Activated CD4-positive, alpha-beta T cell treated with anti-CD3 and anti-CD28 coated beads, Interleukin-2, amount 50 U/mL, for 1 hour (primary cell): ENCODE results near the gene ERC2.

Experiments
- DNase-seq: peaks from one replicate; pipeline ENCODE4 v3.0.0-alpha.2; 2020

The ERC2 gene

GRCh38 chr3:55654123-55654760, 814.0 kb downstream of the ERC2 start:
- no peak for DNase-seq

GRCh38 chr3:55651011-55651410, 817.3 kb downstream of the ERC2 start:
- DNase-seq, result no peak

- DNase-seq, result no peak
Observed at GRCh38 chr3:55650011-55650410, 818.3 kb downstream of the ERC2 start.

DNA sequence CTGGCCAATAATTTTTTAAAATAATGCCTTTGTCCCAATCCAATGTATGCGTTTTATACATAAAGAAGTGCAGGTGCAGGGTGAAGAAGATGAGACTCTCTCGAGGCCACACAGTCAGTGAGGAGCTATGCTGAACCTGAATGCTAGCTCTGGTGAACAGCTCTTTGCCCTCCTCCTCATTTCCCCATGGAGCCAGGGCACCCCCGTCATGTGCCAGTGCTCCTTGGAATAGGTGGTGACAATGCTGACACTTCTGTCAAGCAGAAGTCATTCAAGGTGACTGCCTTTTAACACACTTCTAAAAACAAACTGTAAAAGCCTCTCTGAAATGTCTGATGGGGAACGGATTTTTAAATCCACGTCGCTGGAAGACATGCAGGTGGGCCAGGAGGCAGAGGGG, 818.7 kb downstream of the ERC2 start:
- DNase-seq, result no peak

DNA sequence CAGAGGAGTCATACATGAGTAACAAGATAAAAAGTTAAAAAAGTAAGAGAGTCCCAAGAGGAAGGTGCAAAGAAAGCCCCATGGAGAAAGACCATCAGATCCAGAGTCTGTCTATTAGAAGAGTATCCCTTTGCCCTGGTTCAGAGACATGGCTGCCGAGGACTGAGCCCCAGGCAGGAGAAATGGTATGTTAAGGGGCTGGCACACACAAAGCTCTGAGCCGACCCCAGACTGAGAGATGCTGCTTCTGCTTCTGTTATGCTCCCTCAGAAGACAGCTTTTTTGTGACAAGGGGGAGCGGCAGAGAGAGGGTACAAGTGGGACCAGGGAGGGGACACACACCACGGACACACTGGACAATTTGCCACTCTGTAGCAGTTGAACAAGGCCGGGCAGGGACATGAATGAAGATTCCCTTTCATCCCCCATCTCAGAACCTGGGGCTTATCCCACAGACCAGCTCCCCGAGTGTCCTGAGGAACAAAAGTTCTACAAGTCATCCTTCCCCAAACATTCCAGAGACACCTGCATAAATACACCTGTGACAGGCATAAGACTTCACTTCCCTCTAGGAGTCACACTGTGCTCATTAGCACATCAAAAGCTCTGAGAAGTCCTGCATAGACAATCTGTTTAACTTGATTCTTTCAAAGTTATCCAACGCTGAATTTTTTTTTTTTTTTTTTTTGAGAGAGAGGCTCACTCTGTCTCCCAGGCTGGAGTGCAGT, 819.5 kb downstream of the ERC2 start:
- no peak for DNase-seq

DNA sequence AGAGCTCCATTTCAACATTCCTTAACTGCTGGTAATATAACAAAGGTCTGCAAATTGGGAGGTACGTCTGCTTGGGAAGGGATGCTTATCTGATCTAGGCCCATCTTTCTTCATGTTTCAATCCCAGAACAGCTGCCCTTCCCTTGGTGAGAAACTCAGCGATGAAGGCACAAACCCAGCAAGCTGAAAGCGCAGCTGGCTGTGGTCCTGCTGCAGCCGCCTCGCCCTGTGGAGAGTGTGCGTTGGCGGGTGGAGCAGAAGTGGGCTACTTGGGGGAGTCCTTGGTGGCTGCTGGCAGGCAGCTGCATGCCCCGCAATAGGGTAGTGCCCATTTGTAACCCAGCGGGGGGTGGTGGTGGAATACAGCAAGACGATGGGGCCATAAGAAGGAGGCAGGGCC, 820.6 kb downstream of the ERC2 start:
- DNase-seq, result no peak

GRCh38 chr3:55647063-55647462, 821.2 kb downstream of the ERC2 start:
- DNase-seq, result no peak

DNA sequence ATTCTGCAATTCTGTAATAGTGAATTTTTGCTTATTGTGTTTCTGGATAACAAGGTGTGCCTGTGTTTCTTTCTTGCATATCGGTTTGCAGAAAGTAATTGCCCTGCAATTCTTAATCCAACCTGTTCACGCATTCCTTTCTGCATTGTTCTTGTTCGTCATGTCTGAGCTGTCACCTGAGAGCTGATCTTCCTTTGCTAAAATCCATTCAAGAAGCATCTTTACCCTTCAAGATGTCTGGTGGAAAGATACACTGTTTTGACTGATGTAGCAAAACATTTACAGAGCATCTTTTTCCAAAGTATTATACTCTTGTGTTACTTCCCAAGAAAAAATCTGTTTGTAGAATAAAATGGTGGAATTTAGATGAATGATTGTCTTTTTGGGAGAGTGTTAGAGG, 822.1 kb downstream of the ERC2 start:
- no peak for DNase-seq

- no peak for DNase-seq
Observed at GRCh38 chr3:55645422-55645821, 822.8 kb downstream of the ERC2 start.

GRCh38 chr3:55643283-55643682, 825.0 kb downstream of the ERC2 start:
- no peak for DNase-seq

- no peak for DNase-seq
Observed at GRCh38 chr3:55641964-55642363, 826.3 kb downstream of the ERC2 start.

- no peak for DNase-seq
Observed at GRCh38 chr3:55639896-55640765, 828.1 kb downstream of the ERC2 start.

- DNase-seq, result no peak
Observed at GRCh38 chr3:55639143-55639542, 829.1 kb downstream of the ERC2 start.

- DNase-seq, result no peak
Observed at GRCh38 chr3:55637906-55638638, 830.2 kb downstream of the ERC2 start.

- DNase-seq, result no peak
Observed at GRCh38 chr3:55636300-55637195, 831.7 kb downstream of the ERC2 start.

GRCh38 chr3:55634345-55634744, 833.9 kb downstream of the ERC2 start:
- DNase-seq, result no peak

DNA sequence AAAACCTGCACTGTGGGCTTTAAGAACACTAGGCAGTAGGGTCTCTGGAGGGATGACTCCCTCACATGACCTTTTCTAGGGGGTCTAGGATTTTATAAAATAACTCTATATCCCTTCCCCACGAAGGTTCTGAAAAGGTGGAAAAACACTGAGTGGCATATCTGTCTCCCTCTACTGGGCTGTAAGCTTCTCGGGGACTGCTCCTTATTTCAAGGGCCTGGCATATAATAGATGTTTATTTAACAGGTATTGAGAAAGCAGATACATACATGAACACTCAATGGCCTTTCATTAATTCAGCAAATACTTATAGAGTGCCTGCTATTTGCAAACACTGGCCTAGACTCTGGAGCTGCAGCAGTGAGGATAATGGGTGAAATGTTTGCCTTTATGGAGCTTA, 834.9 kb downstream of the ERC2 start:
- no peak for DNase-seq

DNA sequence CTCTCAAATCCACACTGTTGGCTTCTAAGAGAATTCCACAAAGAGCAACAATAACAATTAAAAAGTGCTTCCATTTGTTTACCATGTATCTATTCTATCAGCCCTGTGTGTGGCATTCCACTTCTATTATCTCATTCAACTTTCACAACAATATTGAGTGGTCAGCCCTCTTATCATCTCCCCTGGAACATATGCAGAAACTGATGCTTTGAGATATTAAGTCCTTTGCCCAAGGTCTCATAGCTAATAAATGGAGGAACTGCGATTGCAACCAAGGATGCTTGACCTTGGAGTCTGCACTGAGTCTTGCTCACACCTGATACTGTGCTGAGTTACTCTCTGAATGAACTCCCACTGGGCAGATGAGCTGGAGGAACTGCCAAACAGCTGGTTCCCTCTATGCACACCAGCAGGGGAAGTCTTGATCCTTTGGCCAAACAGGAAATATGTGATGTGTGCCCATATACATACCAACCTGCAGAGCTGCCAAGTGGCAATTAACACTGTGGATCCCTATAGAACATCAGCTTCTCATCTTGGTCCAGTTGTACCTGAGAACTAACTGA, 836.4 kb downstream of the ERC2 start:
- no peak for DNase-seq

DNA sequence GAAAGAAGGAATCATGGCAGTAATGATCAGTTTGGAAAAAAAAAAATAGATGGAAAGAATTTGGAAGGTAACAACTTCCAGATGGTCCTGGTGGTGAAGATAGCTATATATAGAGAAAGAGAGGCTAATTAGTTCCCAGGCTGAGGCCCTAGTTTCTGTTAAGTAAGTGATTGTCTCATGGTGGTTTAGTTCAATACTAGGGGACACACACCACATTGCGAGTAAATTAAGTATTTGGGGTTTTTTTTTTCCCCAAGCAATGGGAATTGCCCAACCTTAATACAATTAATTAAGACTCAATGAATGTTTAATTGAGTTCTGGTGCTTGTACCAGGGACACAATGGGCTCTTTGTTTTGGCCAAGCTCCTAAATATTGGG, 837.4 kb downstream of the ERC2 start:
- DNase-seq, result no peak

DNA sequence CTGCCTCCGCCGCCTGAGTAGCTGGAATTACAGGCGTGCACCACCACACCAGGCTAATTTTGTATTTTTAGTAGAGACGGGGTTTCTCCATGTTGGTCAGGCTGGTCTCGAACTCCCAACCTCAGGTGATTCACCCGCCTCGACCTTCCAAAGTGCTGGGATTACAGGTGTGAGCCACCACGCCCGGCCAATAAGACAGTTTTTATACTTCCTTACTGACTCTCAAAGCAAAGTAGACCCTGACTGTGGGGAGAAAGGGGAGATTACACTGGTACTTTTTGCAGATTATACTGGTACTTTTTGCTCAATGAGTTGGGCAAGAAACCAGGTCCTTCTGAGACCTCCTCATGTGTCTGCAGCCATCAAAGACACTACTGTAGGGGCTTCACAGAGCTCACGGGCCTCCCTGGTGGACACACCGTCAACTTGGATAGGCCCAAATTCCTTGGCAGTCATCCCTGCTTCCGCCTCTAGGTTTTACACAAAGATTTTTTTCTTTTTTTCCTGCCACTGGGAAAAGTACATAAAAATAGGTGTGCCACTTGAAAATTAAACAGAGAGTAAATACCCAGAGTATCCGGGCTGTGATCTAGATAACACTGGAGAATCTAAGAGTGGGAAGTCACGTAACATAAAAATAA, 837.9 kb downstream of the ERC2 start:
- no peak for DNase-seq

GRCh38 chr3:55629432-55629831, 838.8 kb downstream of the ERC2 start:
- DNase-seq, result no peak
